ENCODE results near the gene PFDN6. TPM values are rescaled to one million over a fixed set of nuclear protein-coding genes. Genes with fewer than 3 reads are reported as not detected.

PFDN6 gene
- total RNA-seq (2013), result 49.3 TPM
- polyA plus RNA-seq (10 to 100 TPM; 26.0 to 36.2 (median 28.4) TPM), polyA minus RNA-seq (6.4 and 18.0 TPM in 2 replicates), total RNA-seq (2.5 to 33.9 (median 10.3) reads per million in 11 experiments)

GRCh38 chr6:33288921-33289783 is at the start of gene PFDN6, which contains the start of gene WDR46:
Gene PFDN6, plus strand, starts transcription at chr6:33289601. Its CDS starts 256 bp downstream, at chr6:33289857.
Gene WDR46, minus strand, starts transcription at chr6:33289239. Its CDS starts 69 bp downstream, at chr6:33289170.
- no peak for TF ChIP-seq CTCF (IDR thresholded peaks at IDR 0.05)
- DNase-seq, result peak; percentile 77 to 91 (median 80)
- Histone ChIP-seq H3K79me2 (ENCODE audit: insufficient read depth, low read length) (peaks cover 49% of the 10 kb centered on the region), H3K9me3 (replicated peaks in 1 of 2; ENCODE audit: control insufficient read depth in 1 of 2, insufficient read depth in 1 of 2, low read length in 2 of 2) (no peaks in the 10 kb centered on the region), H3K36me3 (replicated peaks in 1 of 2; ENCODE audit: control insufficient read depth in 1 of 2, insufficient read depth in 2 of 2, low read length in 2 of 2) (peaks cover 42 to 70% of the 10 kb centered on the region in 2 donors), H3K4me1 (ENCODE audit: control insufficient read depth in 1 of 2, insufficient read depth in 2 of 2, low read length in 2 of 2) (peaks cover 19 to 23% of the 10 kb centered on the region in 2 donors), H3K4me3 (replicated peaks in 1 of 3; ENCODE audit: low read depth in 2 of 3, low read length in 3 of 3) (peak within 1 kb of the TSS; percentile 81 to 99 (median 82)), H4K20me1 (ENCODE audit: insufficient read depth, low read length) (peaks cover 42% of the 10 kb centered on the region), H2AFZ (ENCODE audit: insufficient read depth, low read depth, low read length, poor library complexity, severe bottlenecking) (peak within 1 kb of the TSS; percentile 91), H3K27ac (ENCODE audit: low read depth in 1 of 2, low read length in 2 of 2) (peak within 1 kb of the TSS; percentile 30 to 75), H3K9ac (ENCODE audit: insufficient read depth, low read length, poor library complexity, severe bottlenecking) (peak within 1 kb of the TSS; percentile 68), H3K27me3 (ENCODE audit: control insufficient read depth in 2 of 2, insufficient read depth in 2 of 2, low read length in 2 of 2) (no peaks in the 10 kb centered on the region), H3K4me2 (replicated peaks; ENCODE audit: extremely low read depth, low read length, poor library complexity, severe bottlenecking) (peak within 1 kb of the TSS; percentile 90)
- Mint-ChIP-seq H3K9me3 (no peaks in the 10 kb centered on the region), H3K4me1 (peaks cover 33% of the 10 kb centered on the region), H3K27ac (peak within 1 kb of the TSS; percentile 89 to 96 (median 94)), H3K36me3 (peaks cover 56 to 58% of the 10 kb centered on the region in 2 donors), H3K27me3 (ENCODE audit: low read depth in 3 of 3) (no peaks in the 10 kb centered on the region), H3K4me3 (peak within 1 kb of the TSS; percentile 99 to 100)
- intact Hi-C loops (cut with micrococcal nuclease), result loop anchor here in 1 of 2 donors (2.0 kb wide), 1 partner anchor 16 kb away; the partner anchor contains the start of gene RPS18
- WGBS (ENCODE audit: insufficient coverage), result under 1% methylated on average over 39 of the region's 43 CpGs

- intact Hi-C loops (cut with micrococcal nuclease), result loop anchor here (10.0 kb wide), 4 partner anchors 47 to 307 kb away; partner anchors contain the start of gene COL11A2 (in 1 of the 2)
- Histone ChIP-seq H3K4me1 (ENCODE audit: control insufficient read depth in 1 of 2, insufficient read depth in 2 of 2, low read length in 2 of 2) (peaks cover 3 to 10% of the 10 kb centered on the region in 2 donors), H3K9me3 (replicated peaks in 1 of 2; ENCODE audit: control insufficient read depth in 1 of 2, insufficient read depth in 1 of 2, low read length in 2 of 2) (no peaks in the 10 kb centered on the region), H3K27ac (ENCODE audit: low read depth in 1 of 2, low read length in 2 of 2) (no peak overlapping the region), H2AFZ (ENCODE audit: insufficient read depth, low read depth, low read length, poor library complexity, severe bottlenecking) (no peak overlapping the region), H3K9ac (ENCODE audit: insufficient read depth, low read length, poor library complexity, severe bottlenecking) (no peak overlapping the region), H3K27me3 (ENCODE audit: control insufficient read depth in 2 of 2, insufficient read depth in 2 of 2, low read length in 2 of 2) (peaks cover 3 to 8% of the 10 kb centered on the region in 2 donors), H3K4me2 (replicated peaks; ENCODE audit: extremely low read depth, low read length, poor library complexity, severe bottlenecking) (no peak overlapping the region), H3K36me3 (replicated peaks in 1 of 2; ENCODE audit: control insufficient read depth in 1 of 2, insufficient read depth in 2 of 2, low read length in 2 of 2) (no peaks in the 10 kb centered on the region), H3K4me3 (replicated peaks in 1 of 3; ENCODE audit: low read depth in 2 of 3, low read length in 3 of 3) (no peak overlapping the region), H3K79me2 (ENCODE audit: insufficient read depth, low read length) (no peaks in the 10 kb centered on the region), H4K20me1 (ENCODE audit: insufficient read depth, low read length) (no peaks in the 10 kb centered on the region)
- whole genome bisulfite sequencing (ENCODE audit: insufficient coverage), result no CpG with 5 or more reads among the region's 3 CpGs
- Mint-ChIP-seq H3K27ac (peak overlapping the region in 1 of 7 donors; percentile 15), H3K4me3 (peak overlapping the region in 1 of 2 donors; percentile 46), H3K36me3 (no peaks in the 10 kb centered on the region), H3K27me3 (ENCODE audit: low read depth in 3 of 3) (peaks cover 17 to 26% (median 23%) of the 10 kb centered on the region in 3 donors), H3K9me3 (peaks cover 0 to 10% (median 0%) of the 10 kb centered on the region in 7 donors), H3K4me1 (peaks cover 5% of the 10 kb centered on the region)
- DNase-seq, result no peak
- no peak for TF ChIP-seq CTCF (IDR thresholded peaks at IDR 0.05)
These were observed 47.4 kb upstream of the PFDN6 start for GRCh38 chr6:33241968-33242367.
